HG03432 (cell line): Measurements from ENCODE around the gene SMIM44.
A peak's percentile ranks its signal among the peaks of the same experiment; 100 is the strongest.
"Not testable (repeated sequence)": the region's sequence is repeated elsewhere in the genome, so short reads cannot be mapped to it uniquely, and the experiment has no call there.

Experiments used
- ATAC-seq: cut with Tn5 transposase; IDR thresholded peaks from one replicate; pipeline ENCODE4 v1.9.1; 2021; ENCODE audit warnings: mild to moderate bottlenecking, moderate library complexity; ENCODE audit not compliant: unreplicated experiment

The SMIM44 gene

DNA sequence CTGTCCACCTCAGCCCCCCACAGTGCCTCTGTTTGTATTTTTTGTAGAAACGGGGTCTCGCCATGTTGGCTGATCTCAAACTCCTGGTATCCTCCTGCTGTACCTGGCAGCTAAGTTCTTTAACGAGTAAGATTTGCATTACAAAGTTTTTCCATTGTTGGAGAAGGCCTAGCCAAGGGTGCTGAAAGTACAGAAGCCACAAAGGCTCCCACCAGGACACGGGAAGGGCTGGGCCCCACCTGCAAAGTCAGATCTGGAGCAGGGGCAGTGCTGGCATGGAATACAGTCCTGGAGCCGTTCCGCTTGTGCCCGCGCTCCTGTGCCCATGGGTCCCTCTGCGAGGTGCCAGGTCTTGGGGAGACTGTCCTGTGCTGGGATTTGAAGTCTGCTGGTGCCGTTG lies 35.0 kb upstream of the SMIM44 start:
- no peak for ATAC-seq

DNA sequence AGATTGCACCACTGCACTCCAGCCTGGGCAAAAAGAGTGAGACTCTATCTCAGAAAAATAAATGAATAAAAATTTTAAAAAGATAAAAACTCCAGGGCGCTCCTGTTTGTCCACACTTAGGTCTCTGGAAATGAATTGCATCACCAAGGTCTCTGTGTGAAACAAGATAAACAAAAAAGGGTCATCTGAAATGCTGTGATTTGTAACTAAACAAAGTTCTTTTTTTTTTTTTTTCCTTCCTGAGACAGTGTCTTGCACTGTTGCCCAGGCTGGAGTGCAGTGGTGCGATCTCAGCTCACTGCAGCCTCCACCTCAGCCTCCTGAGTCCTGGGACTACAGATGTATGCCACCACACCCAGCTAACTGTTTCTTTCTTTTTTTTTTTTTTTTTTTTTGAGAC lies 34.4 kb upstream of the SMIM44 start:
- no peak for ATAC-seq

DNA sequence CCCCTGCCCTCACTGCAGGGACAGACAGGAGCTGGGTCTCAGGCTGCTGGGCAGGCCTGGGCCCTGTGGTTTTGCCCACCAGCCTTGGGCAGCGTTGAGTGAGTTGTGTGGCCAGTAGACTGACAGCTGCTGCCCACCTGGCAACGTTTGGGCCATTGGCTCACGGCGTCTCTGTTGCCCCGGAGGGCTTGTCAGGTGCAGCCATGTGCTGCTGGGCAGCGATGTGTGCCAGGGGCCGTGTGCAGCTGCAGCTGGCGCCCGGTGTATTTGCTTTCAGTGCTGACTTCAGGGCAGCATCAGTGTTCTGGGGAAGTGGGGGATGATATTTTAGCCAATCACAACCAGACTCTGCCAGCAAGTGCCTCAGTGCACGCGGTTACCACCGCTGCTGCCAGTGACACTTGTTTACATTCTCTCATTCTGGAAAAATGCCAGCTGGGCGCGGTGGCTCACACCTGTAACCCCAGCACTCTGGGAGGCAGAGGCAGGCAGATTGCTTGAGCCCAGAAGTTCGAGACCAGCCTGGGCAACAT lies 33.5 kb upstream of the SMIM44 start:
- ATAC-seq, result no peak

DNA sequence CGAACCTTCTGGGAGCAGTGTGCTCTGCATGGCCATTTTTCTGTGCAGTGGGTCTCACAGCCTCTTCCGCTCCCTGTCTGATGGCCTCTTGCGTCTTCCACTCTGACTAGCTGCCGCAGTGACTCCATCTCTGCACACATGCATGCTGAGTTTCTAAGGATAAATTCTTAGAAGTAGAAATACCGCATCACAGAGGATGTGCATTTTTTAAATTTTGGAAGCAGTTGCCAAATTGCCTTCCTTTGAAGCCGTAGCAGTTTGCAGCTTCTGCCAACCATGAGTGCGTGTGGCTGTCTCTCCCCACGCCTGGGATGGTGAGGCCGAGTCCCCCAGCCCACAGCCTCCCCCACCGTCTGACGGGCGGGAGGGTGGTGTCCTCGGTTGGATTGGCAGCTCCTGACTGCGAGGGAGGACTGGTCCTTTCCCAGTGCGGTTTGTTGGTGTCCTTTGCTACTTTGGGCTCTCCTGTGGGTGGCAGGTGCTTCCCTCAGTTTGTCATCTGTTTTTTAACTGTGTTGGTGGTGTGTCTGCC lies 32.7 kb upstream of the SMIM44 start:
- ATAC-seq, result no peak

DNA sequence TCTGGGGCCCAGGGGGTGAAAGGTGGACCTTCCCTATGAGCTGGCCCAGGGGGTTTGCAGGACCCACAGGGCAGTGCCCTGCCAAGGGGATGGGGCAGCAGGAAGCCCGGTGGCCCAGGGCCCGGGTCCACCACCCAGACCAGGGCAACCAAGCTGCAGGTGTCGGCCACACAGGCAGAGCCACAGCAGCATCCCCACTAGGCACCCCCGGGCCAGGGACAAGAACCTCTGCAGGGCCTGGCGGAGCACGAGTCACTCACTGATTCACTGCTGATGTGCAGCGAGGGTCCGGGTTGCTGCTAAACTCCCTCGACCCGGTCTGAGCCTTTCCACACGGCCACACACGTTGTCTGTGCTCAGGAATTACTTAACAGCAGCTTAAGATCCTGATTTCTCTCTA lies 31.7 kb upstream of the SMIM44 start:
- ATAC-seq, result no peak

DNA sequence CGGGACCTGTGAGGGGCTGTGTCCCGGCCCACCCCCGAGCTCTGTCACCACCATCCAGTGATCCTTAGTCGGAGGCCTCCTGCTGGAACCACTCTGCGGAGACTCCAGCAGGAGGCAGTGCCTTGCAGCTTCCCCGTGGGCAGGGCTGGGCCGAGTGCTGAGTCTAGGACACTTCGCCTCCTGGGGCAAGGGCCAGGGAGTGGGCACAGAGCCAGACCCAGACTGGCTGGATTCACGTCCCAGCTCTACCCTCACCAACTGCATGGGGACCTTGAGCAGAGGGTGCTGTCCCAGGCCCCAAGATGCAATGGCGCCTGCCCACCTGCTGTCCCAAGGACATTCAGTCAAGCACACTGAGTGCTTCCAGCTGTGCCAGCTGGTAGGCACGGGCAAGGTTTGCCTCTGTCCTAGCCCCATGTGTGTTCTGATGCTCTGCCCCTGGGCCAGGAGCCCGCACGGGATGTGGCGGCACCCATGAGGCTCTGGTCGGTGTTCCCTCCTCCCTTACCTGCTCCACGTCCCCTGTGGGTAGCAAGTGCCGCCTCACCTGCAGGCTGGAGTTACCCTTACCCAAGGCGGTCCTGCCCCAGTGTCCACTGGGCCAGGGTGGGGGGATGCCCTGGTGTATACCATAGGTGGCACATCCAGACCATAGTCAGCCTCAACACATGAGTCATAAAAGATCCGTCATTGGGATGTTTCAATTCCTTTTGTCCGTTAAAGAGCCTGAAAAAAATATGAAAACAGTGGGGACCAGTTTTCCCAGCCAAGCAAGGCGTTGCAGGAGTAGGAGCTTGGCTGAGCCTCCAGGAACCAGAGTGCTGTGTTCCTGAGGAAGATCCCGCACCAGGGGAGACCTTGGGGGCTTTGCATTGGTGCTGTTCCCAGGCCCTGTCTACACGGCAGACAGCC lies 30.2 kb upstream of the SMIM44 start:
- ATAC-seq, result no peak

DNA sequence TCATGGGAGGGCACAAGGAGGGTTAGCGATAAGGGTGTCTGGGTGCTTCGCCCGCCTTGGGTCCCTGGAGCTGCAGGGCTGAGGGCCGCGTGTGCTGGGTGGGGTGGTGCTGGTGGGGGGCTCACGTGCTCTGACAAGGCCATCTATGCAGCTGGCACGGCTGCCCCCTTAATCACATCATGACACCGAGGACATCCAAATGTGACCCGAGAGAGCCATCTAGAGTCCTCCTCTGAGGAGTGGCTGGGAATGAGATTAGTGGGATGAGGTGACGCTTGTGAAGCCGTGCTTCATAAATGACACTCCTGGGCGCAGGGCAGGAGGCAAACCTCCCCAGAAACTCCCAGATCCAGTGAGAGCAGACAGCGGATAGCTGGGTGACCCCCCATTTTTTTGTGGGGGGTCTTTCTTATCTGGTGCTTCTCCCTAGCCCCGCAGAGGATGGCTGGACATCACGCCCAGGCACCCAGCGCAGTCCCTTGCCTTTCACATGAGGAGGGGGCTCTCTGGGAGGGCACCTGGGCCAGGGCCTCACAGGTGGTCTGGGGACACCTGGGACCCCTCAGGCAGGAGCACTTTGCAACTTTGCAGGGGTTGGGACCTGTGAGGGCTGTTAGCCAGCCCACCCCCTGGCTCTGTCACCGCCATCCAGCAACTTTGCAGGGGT lies 29.5 kb upstream of the SMIM44 start:
- no peak for ATAC-seq

DNA sequence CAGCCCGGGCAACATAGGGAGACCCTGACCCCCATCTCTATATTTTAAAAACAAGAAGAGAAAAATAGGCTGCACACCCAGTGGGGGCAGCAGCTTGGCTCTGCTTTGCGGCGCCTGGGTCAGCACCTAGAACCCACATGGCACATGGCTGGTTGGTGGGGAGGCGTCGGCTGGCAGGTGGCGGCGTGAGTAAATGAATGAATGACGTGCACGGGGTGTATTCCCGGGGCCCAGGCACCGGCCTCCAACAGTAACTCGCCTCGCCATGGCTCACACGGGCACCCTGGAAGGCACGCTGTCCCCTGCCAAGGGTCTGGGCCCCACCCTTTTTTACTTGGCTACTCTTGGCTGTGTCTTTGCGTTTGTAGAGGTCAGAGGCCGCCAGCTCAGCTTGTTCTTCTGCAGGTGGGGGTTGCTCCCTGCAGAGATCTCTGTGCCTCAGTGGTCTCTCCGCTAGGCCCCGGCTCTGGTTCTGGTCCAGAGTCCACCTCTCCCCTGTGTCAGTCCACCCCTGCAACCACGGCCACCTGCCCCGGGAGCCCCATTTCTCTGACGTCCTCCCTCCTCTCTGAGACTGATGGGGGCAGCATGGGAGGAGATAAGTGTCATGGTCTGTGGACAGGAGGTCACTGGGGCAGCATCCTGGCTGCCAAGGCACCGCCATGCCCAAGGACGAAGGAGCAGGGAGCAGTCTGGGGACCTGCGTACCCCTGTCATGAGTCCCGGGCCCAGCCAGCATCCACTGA lies 28.4 kb upstream of the SMIM44 start:
- no peak for ATAC-seq

DNA sequence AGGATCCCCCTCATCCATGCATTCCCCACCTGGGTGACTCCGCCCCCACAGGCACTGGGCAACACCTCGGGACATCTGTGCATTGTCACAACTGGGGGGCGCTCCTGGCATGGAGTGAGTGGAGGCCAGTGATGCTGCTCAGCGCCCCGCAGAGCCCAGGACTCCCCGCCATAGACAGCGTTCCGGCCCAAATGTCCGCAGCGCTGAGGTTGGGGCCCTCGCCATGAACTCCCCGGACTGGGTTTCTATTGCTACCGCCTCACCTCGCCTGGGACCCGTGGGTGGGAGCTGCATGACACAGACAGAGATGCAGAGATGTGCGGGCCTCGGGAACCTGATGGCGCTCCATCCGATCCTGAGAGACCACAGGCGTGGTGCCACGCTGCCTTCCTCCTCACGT lies 27.5 kb upstream of the SMIM44 start:
- no peak for ATAC-seq

DNA sequence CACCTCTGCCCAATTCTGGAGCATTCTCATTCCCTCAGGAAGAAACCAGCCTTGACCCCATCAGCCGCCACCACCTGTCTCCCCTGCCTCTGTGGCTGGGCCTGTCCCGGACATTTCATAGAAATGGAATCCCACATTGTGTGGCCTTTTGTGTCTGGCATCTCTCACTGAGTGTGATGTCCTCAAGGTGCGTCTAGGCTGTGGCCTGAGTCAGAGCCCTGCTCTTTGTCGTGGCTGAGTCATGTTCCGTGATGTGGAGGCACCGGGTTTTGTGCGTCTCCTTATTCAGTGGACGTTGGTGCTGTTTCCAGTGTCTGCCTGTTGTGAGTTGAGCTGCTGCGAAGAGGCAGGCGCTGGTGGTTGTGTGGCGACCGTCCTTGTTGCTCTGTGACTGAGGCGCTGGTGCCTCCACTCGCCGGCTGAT lies 26.3 kb upstream of the SMIM44 start:
- no peak for ATAC-seq

DNA sequence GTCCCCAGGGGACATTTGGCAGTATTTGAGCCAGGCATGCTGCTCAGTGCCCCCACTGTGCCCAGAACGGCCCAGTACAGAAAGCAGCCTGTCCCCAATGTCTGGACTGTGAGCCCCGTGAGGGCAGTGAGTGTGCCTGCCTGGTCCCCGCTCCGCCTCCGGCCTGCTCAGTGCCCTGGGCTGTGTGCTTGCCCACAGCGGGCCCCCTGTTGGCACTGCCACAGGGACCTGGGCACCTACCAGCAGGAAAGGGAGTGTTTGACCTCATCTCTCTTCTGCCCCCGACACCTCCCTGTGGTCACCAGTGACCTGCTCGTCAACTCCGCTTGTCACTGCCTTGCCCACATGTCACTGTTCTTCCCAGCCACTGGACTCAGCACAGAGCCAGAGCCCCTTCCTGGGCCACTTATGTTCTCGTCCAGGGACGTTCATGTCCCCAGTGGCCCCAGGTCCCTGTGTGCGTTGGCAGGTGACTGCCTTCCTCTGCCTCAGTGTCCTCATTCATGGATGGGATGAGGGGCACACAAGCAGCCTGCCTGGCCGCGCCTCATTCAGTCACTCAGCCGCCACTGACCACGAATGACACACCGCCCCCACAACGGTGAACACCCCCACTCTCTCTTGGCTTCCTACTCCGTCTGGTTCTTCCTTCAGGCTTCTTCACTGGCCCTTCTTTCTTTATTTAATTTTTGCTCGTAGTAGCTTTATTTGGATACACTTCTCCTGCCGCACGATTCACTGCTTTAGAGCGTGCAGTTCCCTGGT lies 25.7 kb upstream of the SMIM44 start:
- ATAC-seq, result no peak

DNA sequence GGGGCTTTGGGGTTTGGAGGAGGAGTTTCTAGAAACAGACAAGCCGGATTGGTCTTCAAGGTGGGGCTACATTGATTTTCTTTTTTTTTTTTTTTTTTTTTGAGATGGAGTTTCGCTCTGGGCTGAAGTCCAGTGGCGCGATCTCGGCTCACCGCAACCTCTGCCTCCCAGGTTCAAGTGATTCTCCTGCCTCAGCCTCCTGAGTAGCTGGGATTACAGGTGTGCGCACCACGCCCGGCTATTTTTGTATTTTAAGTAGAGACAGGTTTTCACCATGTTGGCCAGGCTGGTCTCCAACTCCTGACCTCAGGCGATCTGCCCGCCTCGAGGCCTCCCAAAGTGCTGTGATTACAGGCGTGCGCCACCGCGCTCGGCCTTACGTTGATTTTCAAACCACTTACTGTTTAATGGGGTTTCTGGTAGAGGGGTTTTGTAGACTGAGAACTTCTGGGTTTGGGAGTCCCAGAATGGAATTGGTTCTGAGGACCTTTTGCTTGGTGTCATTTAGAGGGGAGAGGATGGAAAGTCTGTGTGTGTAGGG lies 24.9 kb upstream of the SMIM44 start:
- not testable (repeated sequence) for ATAC-seq

DNA sequence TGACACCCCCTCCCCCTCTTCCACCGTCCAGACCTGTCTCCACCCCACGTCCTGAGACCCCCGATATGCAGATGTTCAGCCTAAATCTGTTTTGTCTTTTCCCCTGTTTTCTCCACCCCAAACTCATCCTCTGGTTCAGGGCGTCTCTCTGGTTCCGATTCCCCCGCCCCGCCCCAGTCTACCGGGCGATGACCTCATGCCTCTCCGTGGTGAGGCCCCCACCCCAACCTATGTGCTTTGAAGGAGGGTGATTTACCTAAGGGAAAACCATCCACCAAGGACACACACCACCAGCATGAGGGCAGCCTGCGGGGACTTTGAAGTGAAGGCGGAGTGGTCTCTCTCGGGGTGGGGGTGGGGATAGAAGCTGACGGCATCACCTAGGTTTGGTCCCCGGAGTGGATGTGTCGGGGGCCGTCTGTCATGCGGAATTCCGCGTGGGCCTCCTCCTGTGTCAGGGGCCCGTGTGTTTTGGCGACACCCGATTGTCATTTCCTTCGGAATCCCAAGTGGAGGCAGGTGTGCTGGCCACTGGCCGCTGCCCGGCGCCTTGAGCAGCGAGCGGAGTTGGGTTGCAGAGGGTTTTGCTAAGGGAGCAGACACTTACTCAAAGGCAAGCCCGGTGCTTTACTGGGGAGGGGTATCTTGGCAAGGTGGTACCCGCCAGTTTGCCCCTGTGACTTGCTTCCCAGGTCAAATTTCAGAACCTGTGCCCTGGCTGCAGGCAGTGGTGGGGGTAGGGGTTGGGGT lies 24.3 kb upstream of the SMIM44 start:
- ATAC-seq, result no peak

DNA sequence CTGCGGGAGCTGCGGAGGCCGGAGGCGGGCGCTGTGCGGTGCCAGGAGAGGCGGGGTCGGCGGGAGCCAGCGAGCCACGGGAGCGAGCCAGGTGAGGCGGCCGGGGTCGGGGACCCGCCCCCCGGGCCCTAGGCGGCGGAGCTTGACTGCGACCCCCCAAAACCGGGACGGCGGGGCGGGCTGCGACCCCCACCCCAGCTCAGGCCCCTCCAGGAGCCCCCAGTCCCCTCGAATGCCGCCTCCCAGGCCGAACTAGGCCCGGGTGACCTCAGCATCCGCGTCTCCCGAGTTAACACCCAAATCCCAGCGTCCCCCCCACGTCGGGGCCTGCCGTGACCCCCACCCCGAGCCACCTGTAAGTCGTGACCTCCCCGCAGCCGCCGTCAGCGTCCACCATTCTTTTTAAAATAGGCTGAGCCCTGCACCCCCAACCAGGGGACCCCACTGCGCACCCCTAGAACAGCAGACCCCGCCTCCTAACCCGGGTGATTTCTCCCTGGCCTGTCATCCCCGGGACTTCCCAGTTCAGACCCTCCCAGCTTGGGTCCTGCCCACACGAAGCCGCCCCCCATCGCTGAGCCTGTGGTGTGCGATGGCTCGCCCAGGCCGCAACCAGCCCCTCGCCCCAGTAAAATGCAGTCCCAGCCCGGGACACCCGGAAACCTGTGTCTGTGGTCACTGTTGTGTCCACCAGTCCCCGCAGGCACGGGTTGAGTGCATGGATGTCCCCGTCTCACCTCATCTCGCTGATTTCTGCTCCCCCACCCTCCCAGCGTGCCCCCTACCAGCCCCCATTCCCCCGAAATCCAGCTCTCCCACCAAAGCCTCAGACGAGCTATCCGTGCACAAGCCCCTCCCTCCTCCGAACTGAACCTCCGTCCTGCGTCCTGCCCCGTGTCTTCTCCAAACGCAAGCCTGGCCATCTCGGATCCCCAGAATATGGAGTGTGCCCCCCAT lies 23.4 kb upstream of the SMIM44 start:
- ATAC-seq, result peak; percentile 9

DNA sequence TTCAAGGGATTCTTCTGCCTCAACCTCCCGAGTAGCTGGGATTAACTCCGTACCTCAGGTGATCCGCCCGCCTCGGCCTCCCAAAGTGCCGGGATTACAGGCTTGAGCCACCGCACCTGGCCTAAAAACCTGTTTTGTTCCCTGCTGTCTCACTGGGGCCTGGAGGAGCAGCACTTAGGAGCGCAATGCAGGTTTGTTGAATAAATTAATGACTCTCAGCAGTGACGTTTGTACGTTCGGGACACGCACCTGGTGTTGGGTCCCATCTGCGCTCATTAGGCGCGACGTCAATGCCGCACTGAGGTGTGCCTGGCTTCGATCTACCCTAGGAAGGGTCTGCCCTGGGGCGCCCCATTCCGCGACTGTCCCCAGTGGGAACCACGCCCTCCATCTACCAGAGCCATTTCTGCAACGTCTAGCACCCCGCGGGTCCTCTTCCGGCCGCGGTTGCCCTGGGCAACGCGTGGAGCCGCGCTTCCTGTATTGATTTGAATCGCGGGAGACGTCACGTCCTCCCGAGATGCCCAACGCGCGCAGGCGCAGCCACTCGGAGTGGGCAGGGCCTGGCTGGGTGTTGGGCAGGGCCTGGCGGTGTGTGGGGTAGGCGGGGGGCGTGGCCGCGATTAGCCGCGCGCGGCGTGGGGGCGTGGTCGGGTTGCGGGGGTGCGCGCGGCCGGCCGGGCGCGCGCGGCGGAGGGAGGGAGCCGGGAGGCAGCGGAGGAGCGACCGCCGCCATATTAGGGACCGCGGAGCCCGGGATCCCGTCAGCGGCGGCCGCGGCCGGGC lies 22.6 kb upstream of the SMIM44 start, which contains the start of gene FZR1:
TSS of gene FZR1 (plus strand) at position 714 of the 786 bp plus-strand sequence. CDS start 16,679 bp downstream, outside the sequence.
- ATAC-seq, result peak; percentile 87

DNA sequence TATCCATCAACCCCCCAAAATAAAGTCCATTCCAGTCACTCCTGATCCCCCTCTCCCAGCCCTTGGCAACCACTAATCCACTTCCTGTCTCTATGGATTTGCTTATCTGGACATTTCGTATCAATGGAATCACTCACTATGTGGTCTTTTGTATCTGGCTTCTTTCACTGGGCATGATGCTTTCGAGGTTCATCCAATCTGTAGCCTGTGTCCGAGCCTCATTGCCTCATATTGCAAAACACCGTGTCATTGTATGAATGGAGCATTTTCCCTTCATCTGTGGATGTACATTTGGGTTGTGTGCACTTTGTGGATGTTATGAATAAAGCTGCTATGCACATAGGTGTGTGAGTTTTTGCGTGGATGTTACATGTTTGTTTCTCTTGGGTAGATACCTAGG lies 21.5 kb upstream of the SMIM44 start:
- ATAC-seq, result no peak

DNA sequence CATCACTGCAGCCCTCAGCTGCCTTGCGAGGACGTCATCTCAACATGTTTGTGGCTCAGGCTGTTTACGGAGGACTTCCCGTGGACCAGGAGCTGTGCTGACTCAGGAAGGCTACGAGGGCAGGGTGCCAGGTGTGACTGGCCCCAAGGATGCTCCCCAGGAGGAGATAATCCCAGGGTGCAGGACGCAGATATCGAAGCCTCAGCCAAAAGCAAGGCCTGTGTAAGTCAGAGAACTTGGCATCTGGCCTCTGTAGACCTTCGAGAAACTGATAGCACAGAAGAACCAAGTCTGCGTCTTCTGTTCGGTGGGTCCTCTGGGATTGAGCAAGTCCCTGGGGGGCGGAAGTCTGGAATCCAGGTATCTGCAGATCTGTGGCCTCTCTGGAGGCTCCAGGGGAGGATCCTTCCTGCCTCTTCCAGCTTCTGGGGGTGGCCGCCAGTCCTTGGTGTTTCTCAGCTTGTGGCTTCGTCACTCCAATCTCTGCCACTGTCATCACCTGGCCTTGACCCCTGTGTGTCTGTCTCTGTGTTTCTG lies 19.9 kb upstream of the SMIM44 start:
- ATAC-seq, result no peak
